Transverse colon (tissue), 4 donors: ENCODE results near the gene CCNJL. TPM values are rescaled to one million over a fixed set of nuclear protein-coding genes. Genes with fewer than 3 reads are reported as not detected.

Experiments
- DNase-seq: peaks from one replicate; pipeline ENCODE4 v3.0.0-alpha.2; 2019
- H3K27ac ChIP-seq, 4 donors: fragments of 200-600 bp; sonication (generic); 2 replicates each; pipeline ENCODE4 v1.5.1; 2016 to 2018; ENCODE audit warnings: inconsistent platforms in 4 of 4
- H3K27me3 ChIP-seq: fragments of 200-600 bp; sonication (generic); 2 replicates; pipeline ENCODE4 v1.5.1; 2017; ENCODE audit warnings: inconsistent platforms
- H3K36me3 ChIP-seq, 4 donors: fragments of 200-600 bp; sonication (generic); 2 replicates each; pipeline ENCODE4 v1.5.1; 2017 to 2019; ENCODE audit warnings: inconsistent platforms in 4 of 4
- H3K4me1 ChIP-seq, 4 donors: fragments of 200-600 bp; sonication (generic); 2 replicates each; pipeline ENCODE4 v1.5.1; 2017 to 2020; ENCODE audit warnings: inconsistent platforms in 4 of 4
- H3K4me3 ChIP-seq, 4 donors: fragments of 200-600 bp; sonication (generic); 1 replicate in 1 of 4; 2 replicates in 3 of 4; pipeline versions ENCODE4 v1.5.1 to v1.6.1; 2017 to 2019; ENCODE audit warnings: inconsistent platforms in 4 of 4
- H3K9me3 ChIP-seq, 2 donors: fragments of 200-600 bp; sonication (generic); 2 replicates each; pipeline ENCODE4 v1.5.1; 2017 to 2019; ENCODE audit warnings: inconsistent platforms in 2 of 2
- CTCF ChIP-seq, 5 experiments: fragments of 200-600 bp in 3 of 5; fragments of 450-650 bp in 2 of 5; sonication (generic) in 3 of 5; IDR thresholded peaks; 1 replicate in 2 of 5; 2 replicates in 3 of 5; pipeline ENCODE4 v1.5.1; 2016 to 2017; ENCODE audit warnings: antibody characterized with exemption in 5 of 5, inconsistent platforms in 3 of 5, mild to moderate bottlenecking in 2 of 5, moderate library complexity in 1 of 5
- EP300 ChIP-seq: sonication (generic); formaldehyde crosslinking; IDR thresholded peaks from one replicate; pipeline ENCODE4 v1.6.1; 2017; ENCODE audit warnings: antibody characterized with exemption, low read depth
- POLR2A ChIP-seq: fragments of 450-650 bp; IDR thresholded peaks from one replicate; pipeline ENCODE4 v1.6.1; 2016; ENCODE audit warnings: antibody characterized with exemption, mild to moderate bottlenecking, moderate library complexity
- POLR2AphosphoS5 ChIP-seq, 3 donors: sonication (generic); formaldehyde crosslinking; IDR thresholded peaks; one replicate each; pipeline ENCODE4 v1.6.1; 2016; ENCODE audit warnings: antibody characterized with exemption in 3 of 3
- WGBS, 2 donors: methylation state at CpG; one replicate each; pipeline ENCODE4 v1.1.5; 2018; ENCODE audit warnings: low coverage in 1 of 2; 5-methylcytosine and 5-hydroxymethylcytosine counted together
- in situ Hi-C, 4 donors: fragments of 200-750 bp; cut with MboI; loops; one replicate each; pipeline versions ENCODE4 v1.15.0 to v1.15.1; 2017; ENCODE audit warnings: low sequenced_read_pairs in 3 of 4, low pct_ligation_motif_present in 1 of 4, low pct_unique_long_range_greater_than_20kb in 1 of 4
- intact Hi-C: fragments of 100-400 bp; cut with DNase I; formaldehyde crosslinking; loops from one replicate; pipeline ENCODE4 v1.15.1; 2023; ENCODE audit warnings: low total_unique reads
- total RNA-seq, 4 donors: library from RNA; depleted of rRNA; stranded (reverse); fragments of >200 nt; gene quantifications; one replicate each; pipeline ENCODE4 v1.1.0, GENCODE V29; 2016

Gene CCNJL
- total RNA-seq, 4 donors from 2014 or later, result 23.9 to 37.6 (median 28.3) TPM

DNA sequence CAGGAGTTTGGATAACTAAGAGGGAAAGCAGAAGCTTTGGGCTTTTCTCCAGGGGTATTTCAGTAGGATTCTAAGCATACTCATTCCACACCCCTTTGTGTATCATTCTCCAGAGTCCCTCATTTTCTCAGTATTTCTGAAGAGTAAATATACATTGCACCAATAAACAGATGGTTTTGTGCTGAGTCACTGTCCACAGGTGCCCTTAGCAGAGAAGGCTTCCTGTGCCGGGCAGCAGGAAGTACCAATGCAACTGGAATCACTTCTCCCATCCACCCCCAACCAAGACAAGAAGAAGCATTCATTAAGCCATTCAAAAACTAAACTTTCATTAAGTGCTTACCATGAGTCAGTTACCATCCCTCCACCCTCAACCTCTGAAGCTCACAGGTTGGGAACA lies 3.6 kb upstream of the CCNJL start:
- in situ Hi-C loops, result no loop called here
- 15 to 20% methylated on average over 1 of the region's 1 CpG for WGBS, 2 donors
- peak; percentile 62 for DNase-seq
- H3K27me3 ChIP-seq, result peaks cover 34% of the 10 kb centered on the region
- H3K4me1 ChIP-seq, result peaks cover 0 to 38% (median 14%) of the 10 kb centered on the region in 4 donors
- H3K36me3 ChIP-seq, result no peaks in the 10 kb centered on the region
- intact Hi-C loops, result no loop called here
- no peak for TF ChIP-seq CTCF (IDR thresholded peaks at IDR 0.05)
- TF ChIP-seq POLR2A, result no peak
- TF ChIP-seq POLR2AphosphoS5 (IDR thresholded peaks at IDR 0.05), result peak in 2 of 3 donors; percentile 12 to 43
- no peak for TF ChIP-seq EP300
- H3K27ac ChIP-seq, result peak overlapping the region; percentile 45 to 47 (median 45)
- H3K9me3 ChIP-seq, result no peaks in the 10 kb centered on the region
- no peak overlapping the region for H3K4me3 ChIP-seq

DNA sequence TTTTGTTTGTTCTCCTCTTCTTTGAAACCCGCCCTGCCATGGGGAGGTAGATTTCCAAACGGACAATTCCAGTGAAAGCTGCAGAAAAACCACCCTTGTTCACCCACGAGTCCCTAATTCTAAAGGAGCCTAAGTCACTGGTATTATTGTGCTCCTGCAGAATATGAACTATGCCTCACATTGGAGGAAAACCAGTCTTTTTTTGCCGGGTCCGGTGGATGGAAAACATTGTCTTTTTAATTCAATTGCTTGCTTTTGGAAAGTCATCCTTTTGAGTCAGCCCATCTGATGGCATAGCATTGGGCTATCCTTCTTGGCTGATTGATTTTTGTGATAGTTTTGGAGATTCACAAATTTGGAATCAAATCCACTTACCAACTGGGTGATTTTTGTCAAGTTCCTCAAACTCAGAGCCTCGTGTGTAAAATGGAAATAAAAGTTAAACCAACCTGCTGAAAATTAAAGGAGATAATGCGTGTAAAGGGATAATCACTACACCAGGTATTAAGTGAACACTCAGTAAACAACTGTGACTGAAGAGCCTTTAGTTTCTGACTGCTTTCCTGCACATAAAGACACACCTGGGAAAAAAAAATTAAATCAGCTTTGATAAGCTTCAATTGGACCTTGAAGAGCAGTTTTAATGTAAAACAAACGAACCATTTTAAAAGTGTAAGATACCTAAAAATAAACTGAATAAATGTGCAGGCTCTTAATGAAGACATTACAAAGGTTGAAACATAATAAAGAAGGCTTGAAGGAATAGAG lies 780 bp upstream of the CCNJL start:
- in situ Hi-C loops, result no loop called here
- Histone ChIP-seq H3K4me1 (peaks cover 0 to 40% (median 14%) of the 10 kb centered on the region in 4 donors), H3K27ac (peak overlapping the region; percentile 68 to 77 (median 70)), H3K27me3 (peaks cover 38% of the 10 kb centered on the region), H3K4me3 (peak overlapping the region; percentile 27 to 74 (median 54)), H3K36me3 (no peaks in the 10 kb centered on the region), H3K9me3 (no peaks in the 10 kb centered on the region)
- WGBS, 2 donors, result 21% methylated on average over 6 to 8 of the region's 8 CpGs
- DNase-seq, result no peak
- intact Hi-C loops, result no loop called here
- TF ChIP-seq EP300, result no peak
- no peak for TF ChIP-seq POLR2A
- TF ChIP-seq POLR2AphosphoS5 (IDR thresholded peaks at IDR 0.05), result no peak
- no peak for TF ChIP-seq CTCF (IDR thresholded peaks at IDR 0.05)

GRCh38 chr5:160311491-160312133 lies 752 bp downstream of the CCNJL start:
- no peak for DNase-seq
- 12 to 19% methylated on average over 9 to 45 of the region's 45 CpGs for WGBS, 2 donors
- peaks cover 38% of the 10 kb centered on the region for H3K27me3 ChIP-seq
- peak overlapping the region; percentile 51 to 74 (median 58) for H3K4me3 ChIP-seq
- H3K4me1 ChIP-seq, result peaks cover 0 to 47% (median 21%) of the 10 kb centered on the region in 4 donors
- peak overlapping the region; percentile 68 to 77 (median 70) for H3K27ac ChIP-seq
- intact Hi-C loops, result no loop called here
- TF ChIP-seq POLR2AphosphoS5 (IDR thresholded peaks at IDR 0.05) (peak in 1 of 3 donors; percentile 7), POLR2A (peak; percentile 19), EP300 (no peak), CTCF (IDR thresholded peaks at IDR 0.05) (no peak)
- in situ Hi-C loops, result no loop called here
- no peaks in the 10 kb centered on the region for H3K9me3 ChIP-seq
- H3K36me3 ChIP-seq, result no peaks in the 10 kb centered on the region

DNA sequence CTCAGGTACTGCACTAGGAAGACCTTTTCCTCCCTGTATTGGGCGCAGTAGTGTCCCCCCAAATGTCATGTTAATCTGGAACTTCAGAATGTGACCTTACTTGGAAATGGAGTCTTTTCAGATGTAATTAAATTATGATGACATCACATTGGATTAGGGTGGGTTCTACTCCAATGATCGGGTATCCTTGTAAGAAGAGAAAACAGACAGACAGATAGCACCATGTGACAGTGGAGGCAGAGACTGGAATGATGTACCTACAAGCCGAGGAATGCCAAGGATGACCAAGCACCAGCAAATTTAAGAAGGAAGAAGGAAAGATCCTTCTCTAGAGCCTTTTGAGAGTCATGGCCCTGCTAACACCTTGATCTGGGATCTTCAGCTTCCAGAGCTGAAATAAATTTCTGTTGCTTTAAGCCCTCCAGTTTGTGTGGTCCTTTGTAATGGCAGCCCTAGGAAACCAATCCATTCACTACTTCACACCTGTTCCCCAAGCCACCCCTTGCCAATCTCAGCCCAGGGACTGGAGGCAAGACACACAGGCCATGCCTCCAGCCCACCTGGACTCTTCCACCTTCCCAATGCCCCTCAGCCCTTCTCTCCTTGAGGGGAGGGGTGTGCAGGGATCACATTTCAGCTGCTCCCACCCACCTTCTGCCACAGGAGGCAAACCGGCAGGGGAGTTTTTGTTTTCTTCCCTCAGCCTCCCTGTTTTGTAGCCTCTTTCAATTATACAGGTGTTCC lies 1.6 kb downstream of the CCNJL start:
- TF ChIP-seq EP300 (no peak), POLR2AphosphoS5 (IDR thresholded peaks at IDR 0.05) (no peak), POLR2A (no peak), CTCF (IDR thresholded peaks at IDR 0.05) (no peak)

More for the DNA sequence above, 1.6 kb downstream of the CCNJL start:
- no peaks in the 10 kb centered on the region for H3K9me3 ChIP-seq
- DNase-seq, result no peak
- H3K4me1 ChIP-seq, result peaks cover 0 to 46% (median 26%) of the 10 kb centered on the region in 4 donors
- H3K4me3 ChIP-seq, result peak overlapping the region in 1 of 4 donors; percentile 74
- in situ Hi-C loops (no loop called here), intact Hi-C loops (no loop called here)
- 87 to 100% methylated on average over 3 to 4 of the region's 4 CpGs for WGBS, 2 donors
- no peaks in the 10 kb centered on the region for H3K36me3 ChIP-seq
- H3K27ac ChIP-seq, result peak overlapping the region in 1 of 4 donors; percentile 73
- H3K27me3 ChIP-seq, result peaks cover 38% of the 10 kb centered on the region
